NCI-H524 treated with DMSO at 0.1 percent for 48 hours (cell line): Measurements from ENCODE around the gene RETN.

ENCODE experiments used
- DNase-seq: peaks from one replicate; lab custom pipeline; 2025; lab: John Stamatoyannopoulos, UW

Gene RETN, protein sequence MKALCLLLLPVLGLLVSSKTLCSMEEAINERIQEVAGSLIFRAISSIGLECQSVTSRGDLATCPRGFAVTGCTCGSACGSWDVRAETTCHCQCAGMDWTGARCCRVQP

DNA sequence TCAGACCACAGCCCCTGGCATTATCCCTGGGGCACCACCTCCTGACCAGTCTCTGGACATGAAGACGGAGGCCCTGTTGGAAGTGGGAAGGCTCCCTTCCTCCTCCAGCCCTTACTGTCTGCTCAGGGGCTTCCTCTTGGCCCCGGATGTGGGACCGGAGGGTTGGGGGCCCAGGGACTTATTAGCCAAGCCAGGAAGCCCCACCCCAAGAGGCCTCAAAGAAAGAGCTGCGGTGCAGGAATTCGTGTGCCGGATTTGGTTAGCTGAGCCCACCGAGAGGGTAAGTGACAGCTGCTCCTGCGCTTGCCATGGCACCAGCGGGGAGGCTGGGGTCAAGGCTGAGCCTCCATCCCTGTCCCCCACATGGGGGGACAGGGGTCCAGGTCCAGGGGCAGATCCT lies at the start of gene RETN:
Gene RETN, plus strand, starts transcription at position 208 of the 400 bp plus-strand sequence. CDS start 278 bp downstream, outside the sequence.
- no peak for DNase-seq

GRCh38 chr19:7619671-7620441 lies 49.0 kb upstream of the RETN start:
- no peak for DNase-seq

- DNase-seq, result no peak
Observed at GRCh38 chr19:7620442-7621412, 48.1 kb upstream of the RETN start.

GRCh38 chr19:7622933-7623685 lies 45.7 kb upstream of the RETN start:
- DNase-seq, result no peak

DNA sequence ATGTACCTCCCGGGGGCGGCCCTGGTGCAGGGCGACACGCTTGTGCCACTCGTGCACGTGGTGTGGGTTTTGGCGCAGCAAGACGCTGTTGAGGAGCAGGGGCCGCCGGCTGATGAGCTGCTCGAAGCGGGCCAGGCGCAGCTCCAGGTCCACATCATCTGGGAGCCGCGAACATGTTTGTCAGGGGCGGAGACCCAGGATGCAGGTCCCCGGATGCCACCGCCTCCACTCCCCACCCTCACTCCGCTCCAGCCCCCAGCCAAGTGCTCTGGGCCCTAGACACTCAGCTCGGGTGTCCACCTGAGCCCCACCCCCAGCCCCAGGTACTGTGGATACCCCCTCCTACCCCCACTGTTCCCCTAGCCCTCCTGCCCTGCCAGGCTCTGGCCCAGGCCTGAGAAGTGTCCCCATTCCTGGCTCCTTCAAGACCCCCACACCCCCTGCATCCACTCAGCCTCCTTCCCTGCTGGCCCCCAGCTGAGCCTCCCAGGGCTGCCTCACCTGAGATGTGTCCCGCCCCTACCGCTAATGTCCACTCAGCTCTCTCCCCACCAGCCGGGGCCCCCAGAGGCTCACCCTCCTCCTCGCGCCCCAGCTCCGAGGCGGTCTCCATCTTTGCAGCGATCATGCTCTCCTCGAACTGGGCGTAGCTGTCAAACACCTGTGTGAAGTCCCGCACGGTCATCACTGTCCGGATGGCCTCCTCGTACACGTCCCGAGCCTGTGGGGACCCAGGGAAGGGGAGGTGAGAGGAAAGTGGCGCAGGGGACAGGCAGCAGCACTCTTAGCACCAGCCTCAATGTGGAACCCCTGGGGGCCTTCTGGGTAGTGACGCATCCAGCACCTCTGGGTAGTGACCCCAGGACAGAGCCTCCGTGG lies 44.9 kb upstream of the RETN start:
- no peak for DNase-seq

- DNase-seq, result no peak
Observed at GRCh38 chr19:7624810-7625209, 44.0 kb upstream of the RETN start.

GRCh38 chr19:7625763-7626372 lies 43.0 kb upstream of the RETN start:
- no peak for DNase-seq

- DNase-seq, result no peak
Observed at GRCh38 chr19:7627166-7627565, 41.7 kb upstream of the RETN start.

DNA sequence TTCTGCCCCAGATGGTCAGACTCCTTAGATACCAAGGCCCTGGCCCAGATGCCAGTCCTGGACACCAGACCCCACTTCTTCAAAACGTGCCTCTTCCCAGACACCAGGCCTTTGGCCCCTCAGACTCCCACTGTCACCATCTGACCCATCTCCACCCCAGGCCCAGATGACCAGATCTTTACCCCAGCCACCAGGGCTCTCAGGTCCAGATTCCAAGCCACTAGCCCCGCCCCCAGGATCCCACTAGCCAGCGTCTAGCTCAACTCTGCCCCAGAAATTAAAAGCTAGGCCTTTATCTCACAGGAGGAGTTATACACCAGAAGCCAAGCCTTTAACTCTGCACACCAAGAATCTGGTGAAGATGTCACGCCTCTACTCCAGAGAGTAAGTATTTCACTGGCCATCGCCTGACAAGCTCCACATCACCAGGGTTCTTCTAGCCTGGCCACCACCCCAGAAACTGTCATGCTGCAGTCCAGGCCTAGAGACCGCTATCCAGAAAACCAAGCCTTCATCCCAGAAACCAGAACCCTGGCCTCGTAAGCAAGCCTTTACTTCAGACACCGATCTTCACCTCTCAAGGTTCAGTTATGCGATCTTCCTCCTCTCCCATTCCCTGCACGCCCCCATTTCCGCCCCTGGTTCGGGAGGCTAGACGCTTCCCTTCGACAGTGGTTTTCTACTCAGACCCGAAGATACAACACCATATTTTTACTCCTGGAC lies 40.1 kb upstream of the RETN start:
- DNase-seq, result no peak

- peak; percentile 98 for DNase-seq
Observed at GRCh38 chr19:7629347-7630054, 39.3 kb upstream of the RETN start, which contains the start of the genes PET100 and XAB2. Gene PET100, plus strand, starts transcription at chr19:7629793. Its CDS starts 41 bp downstream, at chr19:7629834. Gene XAB2, minus strand, starts transcription at chr19:7629545. Its CDS starts 18 bp downstream, at chr19:7629527.

DNA sequence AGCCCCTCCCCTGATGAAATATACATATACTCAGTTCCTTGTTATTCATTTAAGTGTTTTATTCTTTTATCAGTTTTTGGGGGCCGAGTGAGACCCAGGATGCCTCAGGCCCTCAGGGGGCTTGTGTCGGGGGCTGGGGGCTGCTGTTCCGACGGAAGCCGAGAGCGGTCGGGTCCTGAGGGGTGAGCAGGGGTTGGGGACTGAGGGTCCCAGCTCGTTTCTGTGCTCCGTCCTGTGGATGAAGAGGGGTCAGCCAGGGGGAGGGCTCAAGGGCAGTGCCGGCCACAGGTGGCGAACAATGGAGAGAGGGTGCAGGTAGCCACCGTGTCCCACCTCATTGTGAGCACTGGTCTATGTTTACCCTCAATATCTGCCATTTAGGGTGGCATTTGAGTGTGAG lies 37.3 kb upstream of the RETN start:
- no peak for DNase-seq

DNA sequence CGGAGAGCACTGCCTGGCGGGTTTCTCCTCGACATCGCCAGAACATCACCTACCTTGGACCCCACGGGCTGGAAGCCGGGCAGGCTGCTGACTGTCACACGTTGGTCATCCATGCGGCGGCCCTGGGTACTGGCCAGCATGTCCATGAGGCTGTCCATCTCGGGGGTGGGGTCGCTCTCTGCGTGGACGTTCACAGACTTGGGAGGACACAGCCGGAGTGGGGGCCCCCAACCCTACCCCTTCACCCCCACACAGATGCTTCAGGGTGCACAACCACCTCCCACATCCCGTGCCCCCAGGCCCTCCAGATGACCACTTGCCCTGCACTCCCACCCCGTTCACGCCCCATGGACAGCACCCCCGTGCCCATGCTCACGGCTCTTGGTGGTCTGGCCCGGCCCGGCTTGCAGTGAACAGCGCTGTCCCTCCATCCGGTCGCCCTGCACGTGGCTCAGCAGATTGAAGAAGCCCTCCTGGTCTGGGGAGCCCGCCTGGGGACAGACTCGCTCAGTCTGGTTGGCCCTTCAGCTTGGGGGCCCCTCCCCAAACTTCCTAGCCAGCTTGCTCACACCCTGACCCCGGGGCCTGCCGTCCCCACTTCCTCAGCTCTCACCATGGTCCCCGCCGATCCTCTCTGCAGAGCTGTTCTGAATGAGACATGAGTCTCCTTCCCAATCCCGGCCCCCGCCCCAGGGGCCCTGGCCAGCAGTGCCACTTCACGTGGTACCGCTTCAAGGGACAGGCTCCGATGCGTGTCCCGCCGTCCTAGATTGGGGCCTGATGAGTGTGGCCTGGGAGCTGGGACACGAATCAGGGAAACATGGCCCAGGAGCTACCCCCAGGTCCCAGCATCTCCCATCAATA lies 36.3 kb upstream of the RETN start:
- DNase-seq, result no peak

DNA sequence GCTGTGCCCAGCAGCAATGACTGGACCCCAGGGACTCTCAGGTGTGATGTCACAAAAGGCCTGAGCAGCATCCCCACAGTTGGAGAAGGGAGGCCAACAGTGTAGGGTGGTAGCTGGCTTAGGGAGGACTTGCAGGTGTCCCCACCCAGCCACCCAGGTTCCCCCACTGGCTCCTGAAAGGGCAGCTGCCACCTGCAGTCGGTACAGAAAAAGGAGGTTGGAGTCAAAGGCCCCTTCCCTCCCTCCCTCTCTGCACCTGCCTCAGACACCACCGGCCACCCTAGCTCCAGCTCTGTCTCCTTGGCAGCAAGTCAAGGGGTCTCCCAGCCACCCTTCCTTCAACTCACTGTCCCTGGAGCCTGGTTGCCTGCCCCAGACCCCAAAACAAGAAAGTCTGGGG lies 35.2 kb upstream of the RETN start, which contains the start of gene PCP2:
Gene PCP2, minus strand, starts transcription at position 22 of the 400 bp plus-strand sequence. CDS start 262 bp downstream, outside the sequence.
- DNase-seq, result no peak

- no peak for DNase-seq
Observed at GRCh38 chr19:7635670-7636069, 33.2 kb upstream of the RETN start.

- DNase-seq, result no peak
Observed at GRCh38 chr19:7636317-7636690, 32.5 kb upstream of the RETN start.

- no peak for DNase-seq
Observed at GRCh38 chr19:7636691-7637373, 32.0 kb upstream of the RETN start, which contains the start of gene STXBP2. Gene STXBP2, plus strand, starts transcription at chr19:7637110. Its CDS starts 40 bp downstream, at chr19:7637150.
